Naive thymus-derived CD4-positive, alpha-beta T cell (primary cell): ENCODE data around the gene SIK3. TPM values are rescaled to one million over a fixed set of nuclear protein-coding genes. Genes with fewer than 3 reads are reported as not detected.
A peak's percentile ranks its signal among the peaks of the same experiment; 100 is the strongest.

Experiments used
- ATAC-seq: fragments of 150-1000 bp; cut with Tn5 transposase; 2 replicates; pipeline ENCODE4 v1.10.0; 2021; ENCODE audit warnings: mild to moderate bottlenecking, moderate library complexity
- CTCF ChIA-PET: fragments of 350-600 bp; sonication (Branson Sonifier 250); formaldehyde crosslinking; loops from one replicate; lab custom pipeline; 2021; ENCODE audit warnings: antibody characterized with exemption; lab: Charles Lee
- POLR2A ChIA-PET: fragments of 350-600 bp; sonication (Branson Sonifier 250); formaldehyde crosslinking; loops from one replicate; lab custom pipeline; 2021; ENCODE audit warnings: antibody characterized with exemption, inconsistent platforms; lab: Charles Lee
- DNase-seq, 9 donors: peaks; one replicate each; pipeline versions ENCODE4 v3.0.0 to v3.0.0-alpha.2; 2020 to 2022; ENCODE audit warnings: mixed read lengths in 1 of 9
- H3K27ac ChIP-seq: one replicate; pipeline ENCODE4 v1.7.0; 2013; ENCODE audit warnings: mild to moderate bottlenecking, low read depth, low read length, moderate library complexity
- H3K27me3 ChIP-seq, 2 donors: one replicate each; pipeline ENCODE4 v1.7.0; 2013; ENCODE audit warnings: low read length in 2 of 2, mild to moderate bottlenecking in 2 of 2, moderate library complexity in 2 of 2; ENCODE audit not compliant: control insufficient read depth in 2 of 2, insufficient read depth in 2 of 2
- H3K36me3 ChIP-seq, 3 experiments: 1 replicate in 2 of 3; 2 replicates in 1 of 3; pipeline ENCODE4 v1.7.0; 2013; ENCODE audit warnings: low read length in 3 of 3, mild to moderate bottlenecking in 3 of 3, moderate library complexity in 1 of 3; ENCODE audit not compliant: insufficient read depth in 3 of 3, control insufficient read depth in 2 of 3
- H3K4me1 ChIP-seq, 2 donors: one replicate each; pipeline ENCODE4 v1.7.0; 2013; ENCODE audit warnings: low read length in 2 of 2, mild to moderate bottlenecking in 2 of 2, moderate library complexity in 1 of 2; ENCODE audit not compliant: control insufficient read depth in 2 of 2, insufficient read depth in 2 of 2
- H3K4me3 ChIP-seq: 2 replicates; pipeline ENCODE4 v1.7.0; 2013; ENCODE audit warnings: mild to moderate bottlenecking, low read length
- H3K9me3 ChIP-seq, 3 experiments: 1 replicate in 2 of 3; 2 replicates in 1 of 3; pipeline ENCODE4 v1.7.0; 2013; ENCODE audit warnings: low read length in 3 of 3; ENCODE audit not compliant: control insufficient read depth in 2 of 3
- H3K27ac Mint-ChIP-seq, 9 donors: one replicate each; pipeline ENCODE4 v1.8.0; 2020 to 2022; ENCODE audit warnings: mixed read lengths in 9 of 9, mild to moderate bottlenecking in 8 of 9, moderate library complexity in 5 of 9, inconsistent platforms in 2 of 9
- H3K27me3 Mint-ChIP-seq, 5 donors: one replicate each; pipeline ENCODE4 v1.8.0; 2021 to 2022; ENCODE audit warnings: mixed read lengths in 5 of 5, mild to moderate bottlenecking in 1 of 5
- H3K36me3 Mint-ChIP-seq, 5 donors: one replicate each; pipeline ENCODE4 v1.8.0; 2020 to 2022; ENCODE audit warnings: mixed read lengths in 5 of 5, mild to moderate bottlenecking in 3 of 5, inconsistent platforms in 1 of 5
- H3K4me1 Mint-ChIP-seq, 7 donors: one replicate each; pipeline ENCODE4 v1.8.0; 2020 to 2022; ENCODE audit warnings: mixed read lengths in 7 of 7, mild to moderate bottlenecking in 3 of 7, inconsistent platforms in 1 of 7
- H3K4me3 Mint-ChIP-seq, 10 donors: one replicate each; pipeline ENCODE4 v1.8.0; 2020 to 2022; ENCODE audit warnings: mild to moderate bottlenecking in 10 of 10, mixed read lengths in 10 of 10, moderate library complexity in 6 of 10, inconsistent platforms in 2 of 10
- H3K9me3 Mint-ChIP-seq, 11 donors: one replicate each; pipeline ENCODE4 v1.8.0; 2020 to 2022; ENCODE audit warnings: mixed read lengths in 11 of 11, mild to moderate bottlenecking in 4 of 11, inconsistent platforms in 1 of 11, moderate library complexity in 1 of 11
- intact Hi-C, 2 donors: fragments of 100-400 bp; cut with micrococcal nuclease; formaldehyde crosslinking; loops; one replicate each; pipeline ENCODE4 v1.15.1; 2023
- polyA plus RNA-seq, 2 donors: library from polyadenylated mRNA; unstranded; fragments of 300-500 nt; fragmentation: Illumina TruSeq; gene quantifications; one replicate each; pipeline ENCODE4 v1.2.3, GENCODE V29; 2021
- total RNA-seq, 6 experiments: library from RNA in 5 of 6; stranded (reverse) in 5 of 6; gene quantifications; 1 replicate in 5 of 6; 2 replicates in 1 of 6; pipeline ENCODE4 v1.2.3 and lab custom pipeline; 2021 to 2026

SIK3 gene
- total and polyA plus RNA-seq, 7 experiments from 2014 or later, result 13.3 to 85.2 (median 64.4) TPM

DNA sequence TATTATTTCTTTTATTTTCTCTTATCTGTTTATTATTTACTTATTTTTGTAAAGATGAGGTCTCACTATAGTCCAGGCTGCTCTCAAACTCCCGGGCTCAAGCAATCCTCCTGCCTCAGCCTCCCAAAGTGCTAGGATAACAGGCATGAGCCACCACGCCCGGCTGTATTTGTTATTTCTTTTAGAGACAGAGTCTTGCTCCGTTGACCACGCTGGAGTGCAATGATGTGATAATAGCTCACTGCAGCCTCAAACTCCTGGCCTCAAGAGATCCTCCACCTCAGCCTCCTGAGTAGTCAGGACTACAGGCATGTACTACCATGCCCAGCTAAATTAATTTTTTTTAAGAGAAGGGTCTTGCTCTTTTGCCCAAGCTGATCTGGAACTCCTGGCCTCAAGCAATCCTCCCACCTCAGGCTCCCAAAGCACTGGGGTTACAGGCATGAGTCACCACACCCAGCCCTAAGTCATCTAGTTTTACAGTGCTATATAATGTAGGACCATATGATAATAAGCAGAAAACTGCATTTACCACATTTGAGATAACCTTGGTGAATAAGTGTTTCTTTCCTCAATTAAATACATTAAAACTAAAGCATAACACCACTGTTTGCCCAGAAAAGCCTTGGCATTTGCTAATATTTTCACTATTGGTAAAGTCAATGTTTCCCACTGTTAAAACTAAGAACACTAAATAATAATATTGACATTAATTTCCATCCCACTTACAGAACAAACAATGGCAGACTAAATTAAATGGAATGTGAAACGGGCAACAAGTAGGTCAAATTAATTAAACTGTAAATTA lies 127.5 kb downstream of the SIK3 start:
- Mint-ChIP-seq H3K27ac (peak overlapping the region in 1 of 9 donors; percentile 36), H3K4me3 (no peak overlapping the region), H3K9me3 (no peaks in the 10 kb centered on the region), H3K36me3 (peaks cover 0 to 8% (median 0%) of the 10 kb centered on the region in 5 donors), H3K4me1 (peaks cover 11 to 50% (median 38%) of the 10 kb centered on the region in 7 donors), H3K27me3 (no peaks in the 10 kb centered on the region)
- CTCF ChIA-PET, result no interaction called here
- Histone ChIP-seq H3K27ac (no peak overlapping the region), H3K9me3 (no peaks in the 10 kb centered on the region), H3K27me3 (no peaks in the 10 kb centered on the region), H3K36me3 (no peaks in the 10 kb centered on the region), H3K4me3 (no peak overlapping the region), H3K4me1 (no peaks in the 10 kb centered on the region)
- DNase-seq (no peak), ATAC-seq (no peak)
- intact Hi-C loops, result no loop called here
- POLR2A ChIA-PET, result no interaction called here

DNA sequence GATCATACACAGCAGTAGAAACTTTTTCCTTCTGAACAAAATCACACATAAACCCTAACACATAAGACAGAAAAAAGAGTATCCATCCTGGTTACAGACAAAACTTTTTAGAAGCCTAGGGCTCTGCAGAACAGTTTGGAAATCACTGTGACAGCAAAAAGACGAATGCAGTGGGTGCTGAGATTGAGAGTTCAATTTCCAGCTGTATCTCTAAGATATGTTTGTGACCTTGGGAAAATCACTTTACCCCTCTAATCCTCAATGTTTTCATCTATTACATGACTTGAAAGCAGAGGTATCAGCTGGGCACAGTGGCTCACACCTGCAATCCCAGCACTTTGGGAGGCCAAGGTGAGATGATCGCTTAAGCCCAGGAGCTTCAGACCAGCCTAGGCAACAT lies 128.5 kb downstream of the SIK3 start:
- H3K27me3 Mint-ChIP-seq, result no peaks in the 10 kb centered on the region
- no peaks in the 10 kb centered on the region for H3K9me3 ChIP-seq
- peak overlapping the region in 1 of 9 donors; percentile 70 for H3K27ac Mint-ChIP-seq
- H3K4me1 ChIP-seq, result no peaks in the 10 kb centered on the region
- intact Hi-C loops, result no loop called here
- H3K36me3 ChIP-seq, result no peaks in the 10 kb centered on the region
- no peaks in the 10 kb centered on the region for H3K9me3 Mint-ChIP-seq
- H3K4me1 Mint-ChIP-seq, result peaks cover 11 to 51% (median 38%) of the 10 kb centered on the region in 7 donors
- H3K4me3 ChIP-seq, result no peak overlapping the region
- POLR2A ChIA-PET, result interaction anchor here (0.6 to 0.7 kb wide), 2 partner anchors 41 to 55 kb away, joined by 4 read pairs; no protein-coding TSS in a partner anchor
- peak overlapping the region in 1 of 10 donors; percentile 14 for H3K4me3 Mint-ChIP-seq
- CTCF ChIA-PET, result interaction anchor here (0.6 kb wide), 1 partner anchor 112 kb away, joined by 3 read pairs; no protein-coding TSS in a partner anchor
- ATAC-seq (no peak), DNase-seq (no peak)
- no peak overlapping the region for H3K27ac ChIP-seq
- H3K36me3 Mint-ChIP-seq, result peaks cover 0 to 7% (median 0%) of the 10 kb centered on the region in 5 donors
- H3K27me3 ChIP-seq, result no peaks in the 10 kb centered on the region

DNA sequence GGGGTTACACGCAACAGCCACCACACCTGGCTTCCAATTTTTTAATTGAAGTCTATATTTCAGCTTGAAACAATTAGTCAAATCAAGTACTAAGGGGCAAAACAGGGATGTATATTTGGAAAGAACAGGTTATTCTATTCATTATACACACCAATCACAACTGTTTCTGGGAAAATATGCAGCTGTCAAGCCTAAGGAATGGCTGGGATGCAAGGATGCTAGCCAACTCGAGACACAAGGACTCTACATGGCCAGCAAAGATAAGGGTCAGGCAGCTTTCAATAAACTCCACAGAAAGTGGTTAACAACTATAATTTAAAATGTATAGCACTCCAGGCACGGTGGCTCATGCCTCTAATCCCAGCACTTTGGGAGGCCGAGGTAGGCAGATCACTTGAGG lies 134.0 kb downstream of the SIK3 start:
- H3K36me3 Mint-ChIP-seq, result peaks cover 0 to under 1% (median 0%) of the 10 kb centered on the region in 5 donors
- ChIA-PET CTCF (no interaction called here), POLR2A (interaction anchor here (1.3 kb wide), 1 partner anchor 9 kb away, joined by 3 read pairs; no protein-coding TSS in a partner anchor)
- H3K4me3 Mint-ChIP-seq, result no peak overlapping the region
- intact Hi-C loops, result no loop called here
- H3K27me3 Mint-ChIP-seq, result no peaks in the 10 kb centered on the region
- H3K9me3 Mint-ChIP-seq, result no peaks in the 10 kb centered on the region
- DNase-seq (no peak), ATAC-seq (no peak)
- Histone ChIP-seq H3K4me1 (peaks cover 0 to 4% of the 10 kb centered on the region in 2 donors), H3K4me3 (no peak overlapping the region), H3K36me3 (no peaks in the 10 kb centered on the region), H3K27ac (no peak overlapping the region), H3K9me3 (no peaks in the 10 kb centered on the region), H3K27me3 (no peaks in the 10 kb centered on the region)
- H3K4me1 Mint-ChIP-seq, result peaks cover 8 to 42% (median 24%) of the 10 kb centered on the region in 7 donors
- H3K27ac Mint-ChIP-seq, result no peak overlapping the region

- Mint-ChIP-seq H3K27ac (no peak overlapping the region), H3K27me3 (no peaks in the 10 kb centered on the region), H3K4me3 (no peak overlapping the region), H3K9me3 (no peaks in the 10 kb centered on the region), H3K36me3 (peaks cover 0 to 6% (median 0%) of the 10 kb centered on the region in 5 donors), H3K4me1 (peaks cover 9 to 42% (median 28%) of the 10 kb centered on the region in 7 donors)
- no peak for ATAC-seq
- peaks cover 0 to 4% of the 10 kb centered on the region in 2 donors for H3K4me1 ChIP-seq
- H3K27me3 ChIP-seq, result no peaks in the 10 kb centered on the region
- H3K36me3 ChIP-seq, result no peaks in the 10 kb centered on the region
- no peak for DNase-seq
- no peaks in the 10 kb centered on the region for H3K9me3 ChIP-seq
- CTCF ChIA-PET, result no interaction called here
- intact Hi-C loops, result no loop called here
- H3K4me3 ChIP-seq, result no peak overlapping the region
- POLR2A ChIA-PET, result interaction anchor here (1.3 kb wide), 1 partner anchor 9 kb away, joined by 3 read pairs; no protein-coding TSS in a partner anchor
- H3K27ac ChIP-seq, result no peak overlapping the region
Observed at GRCh38 chr11:116963813-116964212, 134.4 kb downstream of the SIK3 start.

DNA sequence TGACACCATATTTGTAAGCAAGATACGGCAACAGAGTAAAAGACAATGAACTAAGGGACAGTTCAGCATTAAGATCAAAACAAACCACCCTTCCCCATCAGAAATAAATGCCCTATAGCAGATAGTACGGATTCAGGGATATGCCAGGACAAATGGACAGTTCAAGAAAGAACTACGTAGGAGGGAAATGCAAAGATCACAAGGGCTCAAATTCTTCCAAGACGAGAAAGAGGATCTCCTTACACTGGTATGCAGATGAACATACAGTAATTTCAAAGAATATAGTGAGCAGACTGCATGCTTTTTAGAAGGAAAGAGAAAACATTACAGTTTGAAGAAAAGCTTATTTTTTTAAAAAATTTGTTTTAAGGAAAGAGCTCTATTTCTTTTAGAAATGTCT lies 136.1 kb downstream of the SIK3 start:
- H3K27me3 ChIP-seq, result no peaks in the 10 kb centered on the region
- no peaks in the 10 kb centered on the region for H3K9me3 ChIP-seq
- H3K27me3 Mint-ChIP-seq, result no peaks in the 10 kb centered on the region
- no peaks in the 10 kb centered on the region for H3K36me3 ChIP-seq
- no peak overlapping the region for H3K4me3 ChIP-seq
- peak overlapping the region in 1 of 9 donors; percentile 23 for H3K27ac Mint-ChIP-seq
- peaks cover 0 to 4% of the 10 kb centered on the region in 2 donors for H3K4me1 ChIP-seq
- ATAC-seq (no peak), DNase-seq (no peak)
- no peak overlapping the region for H3K27ac ChIP-seq
- peaks cover 0 to 3% (median 0%) of the 10 kb centered on the region in 11 donors for H3K9me3 Mint-ChIP-seq
- intact Hi-C loops, result no loop called here
- H3K4me1 Mint-ChIP-seq, result peaks cover 6 to 47% (median 33%) of the 10 kb centered on the region in 7 donors
- peaks cover 0 to 16% (median 0%) of the 10 kb centered on the region in 5 donors for H3K36me3 Mint-ChIP-seq
- ChIA-PET CTCF (interaction anchor here (1.1 kb wide), 2 partner anchors 21 to 144 kb away, joined by 4 to 5 read pairs; no protein-coding TSS in a partner anchor), POLR2A (interaction anchor here (0.6 to 0.8 kb wide), 2 partner anchors 9 to 104 kb away, joined by 3 to 4 read pairs; no protein-coding TSS in a partner anchor)
- no peak overlapping the region for H3K4me3 Mint-ChIP-seq

- Mint-ChIP-seq H3K4me1 (peaks cover 12 to 58% (median 44%) of the 10 kb centered on the region in 7 donors), H3K9me3 (peaks cover 0 to 3% (median 0%) of the 10 kb centered on the region in 11 donors), H3K27ac (peak overlapping the region in 1 of 9 donors; percentile 52), H3K27me3 (no peaks in the 10 kb centered on the region), H3K4me3 (no peak overlapping the region), H3K36me3 (peaks cover 0 to 27% (median 4%) of the 10 kb centered on the region in 5 donors)
- Histone ChIP-seq H3K4me1 (peaks cover 0 to 13% of the 10 kb centered on the region in 2 donors), H3K9me3 (no peaks in the 10 kb centered on the region), H3K27me3 (no peaks in the 10 kb centered on the region), H3K27ac (no peak overlapping the region), H3K36me3 (peaks cover 0 to under 1% (median 0%) of the 10 kb centered on the region in 3 experiments), H3K4me3 (no peak overlapping the region)
- ChIA-PET CTCF (interaction anchor here (0.5 kb wide), 1 partner anchor 138 kb away, joined by 3 read pairs; no protein-coding TSS in a partner anchor), POLR2A (interaction anchor here (0.9 to 1.0 kb wide), 2 partner anchors 9 to 28 kb away, joined by 3 to 4 read pairs; no protein-coding TSS in a partner anchor)
- no peak for DNase-seq
- intact Hi-C loops, result no loop called here
- ATAC-seq, result no peak
Observed at GRCh38 chr11:116960930-116961329, 137.3 kb downstream of the SIK3 start.
